Motor neuron (in vitro differentiated cells): Measurements from ENCODE around the gene SH3RF1. TPM values are rescaled to one million over a fixed set of nuclear protein-coding genes. Genes with fewer than 3 reads are reported as not detected.

Source experiments
- ATAC-seq, 8 experiments: fragments of 200-7000 bp; cut with Tn5 transposase; replicated peaks in 6 of 8; 2 replicates each; pipeline ENCODE4 v1.8.0; 2021; ENCODE audit warnings: mild to moderate bottlenecking in 8 of 8, moderate library complexity in 8 of 8
- H3K27ac ChIP-seq, 2 donors: fragments of 250-450 bp; sonication (Bioruptor Pico); 2 replicates each; pipeline ENCODE4 v1.9.0; 2021; ENCODE audit warnings: antibody characterized with exemption in 2 of 2, mild to moderate bottlenecking in 2 of 2, moderate library complexity in 1 of 2
- H3K4me1 ChIP-seq, 2 donors: fragments of 250-450 bp; sonication (Bioruptor Pico); replicated peaks in 1 of 2; 2 replicates each; pipeline ENCODE4 v1.6.1; 2021; ENCODE audit warnings: antibody characterized with exemption in 2 of 2, mild to moderate bottlenecking in 2 of 2, moderate library complexity in 1 of 2
- H3K4me3 ChIP-seq, 5 donors: fragments of 250-450 bp; sonication (Bioruptor Pico); 2 replicates each; pipeline ENCODE4 v1.9.0; 2021; ENCODE audit warnings: antibody characterized with exemption in 5 of 5, mild to moderate bottlenecking in 5 of 5, moderate library complexity in 4 of 5
- WGBS, 10 experiments: fragments of 450-650 bp; shearing (Covaris generic); methylation state at CpG; one replicate each; pipeline ENCODE4 v1.0.0; 2022; 5-methylcytosine and 5-hydroxymethylcytosine counted together
- in situ Hi-C, 9 experiments: fragments of 400-800 bp; cut with MboI; loops; one replicate each; pipeline ENCODE4 v1.15.0; 2021; ENCODE audit warnings: low sequenced_read_pairs in 9 of 9, low pct_unique_long_range_greater_than_20kb in 2 of 9; ENCODE audit not compliant: unreplicated experiment in 9 of 9
- total RNA-seq, 8 experiments: library from RNA; unstranded; fragments of 300-600 nt; gene quantifications; 2 replicates each; pipeline versions ENCODE4 v1.2.3 to v1.2.4, GENCODE V29; 2022

The SH3RF1 gene
- total RNA-seq, 8 experiments from 2014 or later, result 6.7 to 20.2 (median 14.3) TPM

GRCh38 chr4:169246279-169246678 is 24.5 kb downstream of the SH3RF1 start:
- 38 to 90% (median 67%) methylated on average over 1 to 3 of the region's 3 CpGs for WGBS, 10 experiments
- Histone ChIP-seq H3K4me3 (no peak overlapping the region), H3K27ac (no peak overlapping the region), H3K4me1 (peaks cover 18 to 27% of the 10 kb centered on the region in 2 donors)
- in situ Hi-C loops, result no loop called here
- no peak for ATAC-seq

- WGBS, 10 experiments, result 63 to 100% (median 95%) methylated on average over 1 to 2 of the region's 2 CpGs; no CpG with 5 or more reads in 1 of the 10 experiments
- H3K27ac ChIP-seq, result no peak overlapping the region
- H3K4me3 ChIP-seq, result no peak overlapping the region
- H3K4me1 ChIP-seq, result peaks cover 16 to 17% of the 10 kb centered on the region in 2 donors
- ATAC-seq, result no peak
- in situ Hi-C loops, result no loop called here
These were observed 25.7 kb downstream of the SH3RF1 start for GRCh38 chr4:169245061-169245460.

- ATAC-seq, result peak; percentile 32 to 95 (median 56)
- in situ Hi-C loops, result no loop called here
- Histone ChIP-seq H3K4me1 (peaks cover 14 to 16% of the 10 kb centered on the region in 2 donors), H3K4me3 (no peak overlapping the region), H3K27ac (no peak overlapping the region)
- 13 to 100% (median 46%) methylated on average over 1 to 2 of the region's 2 CpGs; no CpG with 5 or more reads in 1 of the 10 experiments for WGBS, 10 experiments
These were observed 26.7 kb downstream of the SH3RF1 start for GRCh38 chr4:169243825-169244609.

GRCh38 chr4:169241464-169241863 is 29.3 kb downstream of the SH3RF1 start:
- H3K27ac ChIP-seq, result no peak overlapping the region
- peaks cover 8 to 26% of the 10 kb centered on the region in 2 donors for H3K4me1 ChIP-seq
- 60 to 100% (median 94%) methylated on average over 1 to 2 of the region's 2 CpGs; no CpG with 5 or more reads in 3 of the 10 experiments for WGBS, 10 experiments
- no peak overlapping the region for H3K4me3 ChIP-seq
- in situ Hi-C loops, result no loop called here
- ATAC-seq, result peak in 1 of 8 experiments; percentile 78

- H3K4me1 ChIP-seq, result peaks cover 6 to 27% of the 10 kb centered on the region in 2 donors
- ATAC-seq, result no peak
- in situ Hi-C loops, result no loop called here
- H3K27ac ChIP-seq, result no peak overlapping the region
- 0 to 96% (median 73%) methylated on average over 2 to 7 of the region's 7 CpGs for WGBS, 10 experiments
- H3K4me3 ChIP-seq, result no peak overlapping the region
These were observed 31.4 kb downstream of the SH3RF1 start for GRCh38 chr4:169239221-169239905.

GRCh38 chr4:169238445-169238844 is 32.3 kb downstream of the SH3RF1 start:
- H3K27ac ChIP-seq, result no peak overlapping the region
- H3K4me3 ChIP-seq, result no peak overlapping the region
- 20 to 100% (median 83%) methylated on average over 1 of the region's 1 CpG; no CpG with 5 or more reads in 4 of the 10 experiments for WGBS, 10 experiments
- peak in 1 of 8 experiments; percentile 41 for ATAC-seq
- H3K4me1 ChIP-seq, result peaks cover 0 to 36% of the 10 kb centered on the region in 2 donors
- in situ Hi-C loops, result no loop called here

- WGBS, 10 experiments, result 40 to 100% (median 83%) methylated on average over 1 to 6 of the region's 6 CpGs; no CpG with 5 or more reads in 1 of the 10 experiments
- Histone ChIP-seq H3K4me3 (no peak overlapping the region), H3K27ac (no peak overlapping the region), H3K4me1 (peaks cover 0 to 37% of the 10 kb centered on the region in 2 donors)
- peak in 2 of 8 experiments; percentile 33 to 66 for ATAC-seq
- in situ Hi-C loops, result no loop called here
These were observed 33.7 kb downstream of the SH3RF1 start for GRCh38 chr4:169236873-169237626.

- no peak overlapping the region for H3K4me3 ChIP-seq
- H3K4me1 ChIP-seq, result peaks cover 0 to 37% of the 10 kb centered on the region in 2 donors
- 62 to 100% (median 91%) methylated on average over 1 to 6 of the region's 6 CpGs; no CpG with 5 or more reads in 1 of the 10 experiments for WGBS, 10 experiments
- in situ Hi-C loops, result no loop called here
- no peak overlapping the region for H3K27ac ChIP-seq
- no peak for ATAC-seq
These were observed 34.7 kb downstream of the SH3RF1 start for GRCh38 chr4:169236078-169236477.

- WGBS, 10 experiments, result 53 to 91% (median 81%) methylated on average over 2 to 7 of the region's 7 CpGs
- in situ Hi-C loops, result no loop called here
- ATAC-seq, result no peak
- Histone ChIP-seq H3K4me1 (peaks cover 0 to 36% of the 10 kb centered on the region in 2 donors), H3K4me3 (no peak overlapping the region), H3K27ac (no peak overlapping the region)
These were observed 36.5 kb downstream of the SH3RF1 start for GRCh38 chr4:169234137-169234855.

- Histone ChIP-seq H3K27ac (no peak overlapping the region), H3K4me1 (peaks cover 0 to 30% of the 10 kb centered on the region in 2 donors), H3K4me3 (no peak overlapping the region)
- WGBS, 10 experiments, result 45 to 100% (median 83%) methylated on average over 1 to 4 of the region's 4 CpGs; no CpG with 5 or more reads in 1 of the 10 experiments
- in situ Hi-C loops, result no loop called here
- peak in 4 of 8 experiments; percentile 28 to 64 (median 46) for ATAC-seq
These were observed 37.1 kb downstream of the SH3RF1 start for GRCh38 chr4:169233691-169234090.

- WGBS, 10 experiments, result 84 to 100% (median 96%) methylated on average over 2 to 4 of the region's 4 CpGs; no CpG with 5 or more reads in 2 of the 10 experiments
- peaks cover 0 to 14% of the 10 kb centered on the region in 2 donors for H3K4me1 ChIP-seq
- in situ Hi-C loops, result no loop called here
- no peak overlapping the region for H3K27ac ChIP-seq
- no peak for ATAC-seq
- no peak overlapping the region for H3K4me3 ChIP-seq
These were observed 39.0 kb downstream of the SH3RF1 start for GRCh38 chr4:169231647-169232262.

GRCh38 chr4:169229571-169230028 is 41.2 kb downstream of the SH3RF1 start:
- H3K4me1 ChIP-seq, result peaks cover 0 to 13% of the 10 kb centered on the region in 2 donors
- peak in 7 of 8 experiments; percentile 38 to 99 (median 63) for ATAC-seq
- in situ Hi-C loops, result no loop called here
- 0 to 83% (median 57%) methylated on average over 1 to 3 of the region's 6 CpGs; no CpG with 5 or more reads in 2 of the 10 experiments for WGBS, 10 experiments
- no peak overlapping the region for H3K4me3 ChIP-seq
- H3K27ac ChIP-seq, result no peak overlapping the region
